Fibroblast of gingiva (primary cell): ENCODE results near the gene BCL3.

Experiments
- DNase-seq: peaks from one replicate; pipeline ENCODE4 v3.0.0-alpha.2; 2011; ENCODE audit warnings: low read depth

The BCL3 gene

DNA sequence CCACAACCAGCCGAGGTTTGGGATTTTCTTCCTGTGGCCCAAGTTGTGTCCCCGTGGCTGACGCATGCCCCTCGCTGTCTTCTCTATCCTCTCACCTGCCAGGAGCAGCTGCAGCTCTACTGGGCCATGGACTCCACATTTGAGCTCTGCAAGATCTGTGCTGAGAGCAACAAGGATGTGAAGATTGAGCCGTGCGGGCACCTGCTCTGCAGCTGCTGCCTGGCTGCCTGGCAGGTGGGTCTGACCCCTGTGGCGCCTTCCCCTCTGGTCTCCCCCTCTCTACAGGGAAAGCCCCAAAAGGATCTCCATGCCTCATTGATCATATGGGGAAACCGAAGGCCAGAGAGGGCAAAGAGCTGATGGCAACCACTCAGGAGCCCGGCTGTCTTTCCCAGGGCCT lies 43.8 kb downstream of the BCL3 start:
- DNase-seq, result no peak

- DNase-seq, result no peak
Measured at GRCh38 chr19:44794610-44795009, 46.1 kb downstream of the BCL3 start.

DNA sequence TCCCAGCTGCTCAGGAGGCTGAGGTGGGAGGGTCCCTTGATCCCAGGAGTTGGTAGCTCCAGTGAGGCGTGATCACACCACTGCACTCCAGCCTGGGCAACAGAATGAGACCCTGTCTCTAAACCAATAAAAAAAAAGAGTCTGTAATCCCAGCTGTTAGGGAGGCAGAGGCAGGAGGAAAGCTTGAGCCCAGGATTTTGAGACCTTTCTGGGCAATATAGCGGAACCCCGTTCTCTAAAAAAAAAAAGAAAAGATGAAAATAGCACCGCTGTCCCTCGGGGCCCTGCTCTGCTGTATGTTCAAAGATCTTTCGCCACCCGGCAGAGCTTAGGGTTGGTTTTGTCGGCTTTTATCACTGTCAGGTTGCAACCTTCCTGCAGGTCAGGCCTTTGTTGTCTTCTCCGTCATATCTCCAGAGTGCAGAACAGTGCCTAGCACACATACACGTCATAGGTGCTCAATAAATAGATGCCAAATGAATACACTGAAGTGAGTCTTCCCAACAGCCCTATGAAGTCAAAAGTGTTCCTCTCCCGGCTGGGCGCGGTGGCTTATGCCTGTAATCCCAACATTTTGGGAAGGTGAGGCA lies 47.0 kb downstream of the BCL3 start:
- DNase-seq, result no peak

GRCh38 chr19:44796701-44797115 lies 48.2 kb downstream of the BCL3 start:
- no peak for DNase-seq

- no peak for DNase-seq
Measured at GRCh38 chr19:44799627-44800346, 51.3 kb downstream of the BCL3 start.

GRCh38 chr19:44800461-44800860 lies 52.0 kb downstream of the BCL3 start:
- peak; percentile 56 for DNase-seq

DNA sequence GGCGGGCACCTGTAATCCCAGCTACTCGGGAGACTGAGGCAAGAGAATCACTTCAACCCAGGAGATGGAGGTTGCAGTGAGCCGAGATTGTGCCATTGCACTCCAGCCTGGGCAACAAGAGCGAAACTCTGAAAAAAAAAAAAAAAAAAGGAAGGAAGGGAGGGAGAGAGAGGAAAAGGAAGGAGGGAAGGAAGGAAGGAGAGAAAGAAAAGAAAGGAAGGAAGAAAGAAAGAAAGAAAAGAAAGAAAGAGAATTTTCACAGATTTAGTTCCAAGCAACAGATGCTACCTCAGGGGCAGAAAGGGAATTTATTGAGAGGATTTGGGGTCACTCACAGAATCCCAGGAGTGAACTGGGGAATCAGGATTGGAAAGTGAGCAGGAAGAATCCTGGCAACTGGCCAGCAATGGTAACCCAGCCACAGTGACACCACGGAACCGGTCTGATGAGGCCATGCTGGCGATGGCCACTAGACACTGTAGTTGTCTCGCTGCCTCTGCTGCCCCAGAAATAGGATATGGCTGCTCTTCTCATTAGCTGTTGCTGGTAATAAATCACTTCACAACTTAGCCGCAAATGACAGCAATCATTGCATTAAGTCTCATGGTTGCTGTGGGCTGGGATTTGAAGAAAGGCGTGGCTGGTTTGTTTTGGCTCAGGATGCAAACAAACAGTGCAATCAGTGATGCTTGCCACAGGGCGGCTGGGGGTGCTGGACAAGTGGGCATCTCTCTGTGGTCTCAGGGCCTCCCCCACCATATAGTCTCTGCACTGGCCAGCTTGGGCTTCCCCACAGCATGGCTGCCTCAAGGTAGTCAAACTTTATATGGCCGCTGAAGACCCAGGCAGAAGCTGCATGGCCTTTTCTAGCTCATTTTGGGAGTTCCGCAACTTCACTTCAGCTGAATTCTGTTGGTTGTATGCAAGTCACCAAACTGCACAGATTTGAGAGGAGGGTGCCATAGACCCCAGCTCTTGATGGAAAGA lies 55.2 kb downstream of the BCL3 start:
- DNase-seq, result no peak

GRCh38 chr19:44806291-44806690 lies 57.8 kb downstream of the BCL3 start:
- no peak for DNase-seq

- DNase-seq, result no peak
Measured at GRCh38 chr19:44807162-44807561, 58.7 kb downstream of the BCL3 start.

GRCh38 chr19:44807652-44808462 lies 59.3 kb downstream of the BCL3 start:
- DNase-seq, result peak; percentile 10

GRCh38 chr19:44808463-44809371 lies 60.2 kb downstream of the BCL3 start, which contains the start of gene BCAM:
TSS of gene BCAM (plus strand) at chr19:44809103. CDS start at chr19:44809125, 22 bp downstream.
- DNase-seq, result peak; percentile 57
